Testis (tissue), 2 donors: ENCODE measurements around the gene ARHGEF4.

Experiments used
- POLR2A ChIP-seq: fragments of 450-650 bp; IDR thresholded peaks from one replicate; pipeline ENCODE4 v1.6.1; 2017; ENCODE audit warnings: antibody characterized with exemption, mild to moderate bottlenecking, moderate library complexity
- TF ChIP-seq, protein P1 (sequence below), 3 experiments: fragments of 450-650 bp in 2 of 3; fragments of 200-600 bp in 1 of 3; sonication (generic) in 1 of 3; IDR thresholded peaks; one replicate each; pipeline ENCODE4 v1.5.1; 2016 to 2019; ENCODE audit warnings: antibody characterized with exemption in 3 of 3, mild to moderate bottlenecking in 2 of 3, moderate library complexity in 1 of 3

GRCh38 chr2:130837811-130838565 is 1.3 kb downstream of the ARHGEF4 start:
- TF ChIP-seq, protein P1, sequence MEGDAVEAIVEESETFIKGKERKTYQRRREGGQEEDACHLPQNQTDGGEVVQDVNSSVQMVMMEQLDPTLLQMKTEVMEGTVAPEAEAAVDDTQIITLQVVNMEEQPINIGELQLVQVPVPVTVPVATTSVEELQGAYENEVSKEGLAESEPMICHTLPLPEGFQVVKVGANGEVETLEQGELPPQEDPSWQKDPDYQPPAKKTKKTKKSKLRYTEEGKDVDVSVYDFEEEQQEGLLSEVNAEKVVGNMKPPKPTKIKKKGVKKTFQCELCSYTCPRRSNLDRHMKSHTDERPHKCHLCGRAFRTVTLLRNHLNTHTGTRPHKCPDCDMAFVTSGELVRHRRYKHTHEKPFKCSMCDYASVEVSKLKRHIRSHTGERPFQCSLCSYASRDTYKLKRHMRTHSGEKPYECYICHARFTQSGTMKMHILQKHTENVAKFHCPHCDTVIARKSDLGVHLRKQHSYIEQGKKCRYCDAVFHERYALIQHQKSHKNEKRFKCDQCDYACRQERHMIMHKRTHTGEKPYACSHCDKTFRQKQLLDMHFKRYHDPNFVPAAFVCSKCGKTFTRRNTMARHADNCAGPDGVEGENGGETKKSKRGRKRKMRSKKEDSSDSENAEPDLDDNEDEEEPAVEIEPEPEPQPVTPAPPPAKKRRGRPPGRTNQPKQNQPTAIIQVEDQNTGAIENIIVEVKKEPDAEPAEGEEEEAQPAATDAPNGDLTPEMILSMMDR (IDR thresholded peaks at IDR 0.05): no peak
- TF ChIP-seq POLR2A: no peak
